ENCODE data around the gene SPTBN5.

DNA sequence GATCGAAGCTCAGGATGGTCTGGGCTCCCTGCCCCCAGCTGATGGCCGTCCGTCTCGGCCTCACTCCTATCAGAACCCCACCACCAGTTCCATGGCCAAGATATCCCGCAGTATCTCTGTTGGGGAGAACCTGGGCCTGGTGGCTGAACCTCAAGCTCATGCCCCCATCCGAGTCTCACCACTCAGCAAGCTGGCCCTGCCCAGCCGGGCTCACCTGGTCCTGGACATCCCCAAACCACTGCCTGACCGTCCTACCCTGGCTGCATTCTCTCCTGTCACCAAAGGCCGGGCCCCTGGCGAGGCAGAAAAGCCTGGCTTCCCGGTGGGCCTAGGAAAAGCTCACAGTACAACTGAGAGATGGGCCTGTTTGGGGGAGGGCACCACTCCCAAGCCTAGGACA is 70.4 kb downstream of the SPTBN5 start:
- TF ChIP-seq, protein P1, sequence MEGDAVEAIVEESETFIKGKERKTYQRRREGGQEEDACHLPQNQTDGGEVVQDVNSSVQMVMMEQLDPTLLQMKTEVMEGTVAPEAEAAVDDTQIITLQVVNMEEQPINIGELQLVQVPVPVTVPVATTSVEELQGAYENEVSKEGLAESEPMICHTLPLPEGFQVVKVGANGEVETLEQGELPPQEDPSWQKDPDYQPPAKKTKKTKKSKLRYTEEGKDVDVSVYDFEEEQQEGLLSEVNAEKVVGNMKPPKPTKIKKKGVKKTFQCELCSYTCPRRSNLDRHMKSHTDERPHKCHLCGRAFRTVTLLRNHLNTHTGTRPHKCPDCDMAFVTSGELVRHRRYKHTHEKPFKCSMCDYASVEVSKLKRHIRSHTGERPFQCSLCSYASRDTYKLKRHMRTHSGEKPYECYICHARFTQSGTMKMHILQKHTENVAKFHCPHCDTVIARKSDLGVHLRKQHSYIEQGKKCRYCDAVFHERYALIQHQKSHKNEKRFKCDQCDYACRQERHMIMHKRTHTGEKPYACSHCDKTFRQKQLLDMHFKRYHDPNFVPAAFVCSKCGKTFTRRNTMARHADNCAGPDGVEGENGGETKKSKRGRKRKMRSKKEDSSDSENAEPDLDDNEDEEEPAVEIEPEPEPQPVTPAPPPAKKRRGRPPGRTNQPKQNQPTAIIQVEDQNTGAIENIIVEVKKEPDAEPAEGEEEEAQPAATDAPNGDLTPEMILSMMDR (IDR thresholded peaks at IDR 0.05), result no peak
- no peak for TF ChIP-seq ZFX (IDR thresholded peaks at IDR 0.05; ENCODE audit: borderline replicate concordance)
